ENCODE data around the gene DELE1.

DELE1 gene

GRCh38 chr5:141928051-141928450 is 4.4 kb downstream of the DELE1 start:
- no peak for DNase-seq

- no peak for DNase-seq
Measured at GRCh38 chr5:141929398-141930058, 5.9 kb downstream of the DELE1 start.

DNA sequence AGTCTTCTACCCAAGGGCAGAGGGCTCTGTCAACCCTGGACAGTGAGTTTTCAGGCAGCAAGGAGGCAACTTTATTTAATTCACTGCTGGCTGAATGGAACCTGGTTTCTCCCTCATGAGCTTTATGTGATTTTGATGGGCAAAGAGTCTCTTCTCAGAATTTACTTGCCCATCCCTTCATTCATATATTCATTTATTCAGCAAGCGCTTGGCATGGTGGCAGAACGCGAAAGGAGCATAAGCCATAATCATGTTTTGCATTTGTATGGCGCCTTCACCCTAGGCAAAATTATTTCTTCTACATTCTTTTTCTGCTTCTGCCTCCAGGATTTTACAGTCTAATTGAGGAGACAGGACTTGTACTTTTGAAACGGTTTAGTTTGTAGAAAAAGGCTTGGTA is 8.0 kb downstream of the DELE1 start:
- DNase-seq: no peak

DNA sequence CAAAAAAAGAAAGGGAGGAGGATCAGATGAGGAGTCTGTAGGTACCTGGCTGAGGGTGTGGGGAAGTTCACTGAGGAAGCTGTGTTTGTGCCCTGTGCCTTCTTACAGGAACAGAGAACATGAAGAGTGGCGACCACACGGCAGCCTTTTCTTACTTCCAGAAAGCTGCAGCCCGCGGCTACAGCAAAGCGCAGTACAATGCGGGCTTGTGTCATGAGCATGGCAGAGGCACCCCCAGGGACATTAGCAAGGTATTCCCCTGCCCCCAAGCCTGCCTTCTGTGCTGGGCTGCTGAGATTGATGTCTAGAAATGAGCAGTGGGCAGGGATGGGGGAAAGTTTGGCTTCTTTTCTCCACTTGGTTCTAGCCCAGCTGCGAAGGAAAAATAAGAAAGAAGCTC is 9.5 kb downstream of the DELE1 start:
- DNase-seq: no peak

- no peak for DNase-seq
Measured at GRCh38 chr5:141934099-141934844, 10.6 kb downstream of the DELE1 start.

GRCh38 chr5:141935538-141935937 is 11.9 kb downstream of the DELE1 start:
- no peak for DNase-seq

DNA sequence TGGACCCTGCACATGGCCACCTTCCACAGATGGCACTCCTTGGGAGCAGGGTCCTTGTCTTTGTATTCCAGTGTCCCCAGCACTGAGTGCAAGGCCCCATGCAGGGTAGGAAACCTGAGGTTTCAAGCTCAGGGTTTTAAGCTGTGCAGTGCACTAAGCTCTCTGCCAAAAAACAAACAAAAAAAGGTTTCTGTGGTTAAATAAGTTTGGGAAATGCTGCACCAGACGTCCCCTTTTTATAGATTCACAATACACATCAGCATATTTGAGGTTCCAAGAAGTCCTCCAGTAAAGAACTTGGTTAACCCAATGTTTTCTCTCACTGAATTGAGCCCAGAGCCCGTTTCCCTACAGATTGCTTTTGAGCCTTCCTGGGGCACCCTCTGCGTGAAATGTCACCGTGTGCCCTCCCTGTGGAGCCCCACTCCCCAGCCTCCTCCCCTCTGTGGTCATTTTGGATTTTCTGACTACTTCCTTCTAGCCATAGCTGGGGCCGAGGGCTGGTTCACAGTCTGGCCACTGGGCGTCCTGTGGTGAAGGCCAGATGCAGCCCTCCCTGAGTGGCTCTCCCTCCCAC is 17.1 kb downstream of the DELE1 start:
- DNase-seq: no peak

GRCh38 chr5:141941307-141941706 is 17.6 kb downstream of the DELE1 start:
- DNase-seq: no peak

GRCh38 chr5:141941779-141942178 is 18.1 kb downstream of the DELE1 start:
- no peak for DNase-seq

- DNase-seq: no peak
Measured at GRCh38 chr5:141942185-141942857, 18.6 kb downstream of the DELE1 start.

DNA sequence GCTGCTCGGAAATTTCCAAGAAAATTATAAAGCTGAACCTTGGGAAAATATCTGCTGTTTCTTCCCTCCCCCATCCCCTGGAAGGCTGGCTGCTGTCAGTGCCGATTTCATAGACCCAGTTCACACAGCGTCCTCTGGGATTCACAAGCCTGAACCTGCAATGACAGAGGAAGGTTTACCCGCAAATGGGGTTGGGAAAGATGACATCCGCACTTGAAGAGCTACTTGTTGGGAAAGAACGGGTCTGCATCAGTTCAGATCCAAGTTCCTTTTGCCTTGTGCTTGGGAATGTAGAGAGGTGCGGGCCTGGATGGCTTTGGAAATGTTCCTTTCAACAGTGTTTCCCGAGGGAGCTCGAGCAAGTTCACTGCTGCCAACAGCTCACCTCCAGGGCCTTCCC is 20.4 kb downstream of the DELE1 start:
- DNase-seq: no peak

GRCh38 chr5:141945511-141946051 is 21.9 kb downstream of the DELE1 start:
- no peak for DNase-seq

GRCh38 chr5:141947316-141947715 is 23.6 kb downstream of the DELE1 start:
- no peak for DNase-seq

- no peak for DNase-seq
Measured at GRCh38 chr5:141948812-141949211, 25.1 kb downstream of the DELE1 start.

GRCh38 chr5:141949511-141949910 is 25.8 kb downstream of the DELE1 start:
- no peak for DNase-seq

DNA sequence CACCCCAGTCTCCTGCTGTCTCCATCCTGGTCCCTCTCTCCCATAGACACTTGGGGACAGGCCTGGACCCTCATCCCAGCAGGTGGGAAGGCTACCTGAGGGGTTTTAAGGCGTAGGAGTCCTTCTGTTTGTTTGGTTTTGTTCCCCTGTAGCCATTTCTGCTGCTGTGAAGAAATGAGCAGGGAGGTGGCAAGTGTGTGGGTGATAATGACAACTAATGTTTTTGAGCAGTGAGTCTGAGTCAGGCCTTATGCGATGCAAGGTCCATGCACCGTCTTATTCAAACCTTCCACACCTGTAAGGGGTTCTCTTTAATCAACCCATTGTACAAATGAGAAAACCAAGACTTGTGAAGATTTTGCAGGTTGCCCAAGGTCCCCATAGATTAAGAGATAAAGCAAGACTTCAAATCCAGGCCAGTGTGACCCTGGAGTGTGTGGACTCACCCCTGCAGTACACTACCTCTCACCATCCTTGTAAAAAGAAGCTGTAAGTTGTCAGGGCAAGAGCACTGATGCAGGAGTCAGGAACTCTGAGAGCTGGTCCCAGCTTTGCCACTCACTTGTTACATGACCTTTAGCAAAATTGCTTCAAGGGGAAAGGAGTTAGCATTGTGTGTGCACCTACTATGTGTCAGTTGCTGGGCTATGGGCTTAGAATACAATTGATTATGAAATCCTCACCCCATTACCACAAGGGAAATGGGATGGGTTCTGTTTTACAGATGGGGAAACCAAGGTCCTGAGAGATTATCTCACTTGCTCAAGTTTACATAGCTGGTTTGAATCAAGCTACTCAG is 26.7 kb downstream of the DELE1 start:
- DNase-seq: no peak

DNA sequence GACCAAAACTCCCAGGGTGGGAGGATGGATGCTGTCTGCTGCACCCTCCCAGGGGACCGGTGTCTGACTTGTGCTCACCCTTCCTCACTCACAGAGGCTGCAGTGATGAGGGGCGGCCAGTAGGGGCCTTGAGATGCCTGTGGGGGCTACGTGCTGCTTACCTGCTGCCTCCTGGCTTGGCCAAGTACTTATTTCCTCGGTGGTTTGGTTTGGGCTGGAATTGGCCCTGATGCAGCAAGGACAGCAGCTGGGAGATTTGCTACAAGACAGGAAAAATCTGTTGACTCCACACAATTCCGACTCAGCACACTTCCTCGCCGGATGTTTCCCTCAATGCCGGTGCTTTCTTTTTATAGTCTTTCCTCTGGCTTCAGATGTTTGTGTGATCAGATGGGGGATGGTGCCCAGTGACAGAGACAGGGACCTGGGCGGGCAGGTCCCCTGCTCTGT is 27.7 kb downstream of the DELE1 start:
- DNase-seq: peak; percentile 26

DNA sequence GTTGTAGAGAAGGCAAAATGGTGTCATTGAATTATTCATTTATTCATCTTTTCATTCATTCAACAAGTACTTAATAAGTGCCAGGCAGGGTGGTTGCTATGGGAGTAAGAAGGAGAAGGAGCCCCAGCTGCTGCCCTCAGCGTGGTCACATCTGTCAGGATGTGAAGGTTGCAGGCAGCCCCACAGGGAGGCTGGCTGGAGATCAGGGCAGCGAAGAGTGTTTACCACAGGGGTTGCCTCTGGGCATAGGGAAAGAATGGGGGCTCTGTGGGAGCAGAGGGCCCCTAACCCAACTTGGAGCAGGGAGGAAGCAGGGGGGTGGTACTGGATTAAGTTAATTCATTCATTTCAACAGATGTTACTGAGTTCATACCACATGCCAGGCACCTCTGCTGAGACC is 28.3 kb downstream of the DELE1 start:
- DNase-seq: no peak

DNA sequence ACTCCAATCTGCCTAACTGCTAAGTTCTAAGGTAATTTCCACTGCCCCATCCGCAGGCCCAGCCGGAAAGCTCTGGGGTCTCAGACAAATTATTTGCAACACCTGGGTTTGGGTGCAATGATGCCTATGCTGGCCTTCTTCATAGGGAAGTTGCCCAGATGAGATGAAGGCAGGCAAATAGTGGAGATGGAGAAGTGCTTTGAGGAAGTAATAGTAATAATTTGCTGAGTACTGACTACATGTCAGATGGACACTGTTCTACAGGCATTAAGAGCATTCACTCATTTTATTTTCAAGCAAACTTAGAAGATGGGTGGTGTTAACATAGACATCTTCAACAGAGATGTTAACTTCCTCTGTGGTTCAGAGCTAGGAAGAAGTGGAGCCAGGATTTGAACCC is 30.5 kb downstream of the DELE1 start:
- DNase-seq: no peak

DNA sequence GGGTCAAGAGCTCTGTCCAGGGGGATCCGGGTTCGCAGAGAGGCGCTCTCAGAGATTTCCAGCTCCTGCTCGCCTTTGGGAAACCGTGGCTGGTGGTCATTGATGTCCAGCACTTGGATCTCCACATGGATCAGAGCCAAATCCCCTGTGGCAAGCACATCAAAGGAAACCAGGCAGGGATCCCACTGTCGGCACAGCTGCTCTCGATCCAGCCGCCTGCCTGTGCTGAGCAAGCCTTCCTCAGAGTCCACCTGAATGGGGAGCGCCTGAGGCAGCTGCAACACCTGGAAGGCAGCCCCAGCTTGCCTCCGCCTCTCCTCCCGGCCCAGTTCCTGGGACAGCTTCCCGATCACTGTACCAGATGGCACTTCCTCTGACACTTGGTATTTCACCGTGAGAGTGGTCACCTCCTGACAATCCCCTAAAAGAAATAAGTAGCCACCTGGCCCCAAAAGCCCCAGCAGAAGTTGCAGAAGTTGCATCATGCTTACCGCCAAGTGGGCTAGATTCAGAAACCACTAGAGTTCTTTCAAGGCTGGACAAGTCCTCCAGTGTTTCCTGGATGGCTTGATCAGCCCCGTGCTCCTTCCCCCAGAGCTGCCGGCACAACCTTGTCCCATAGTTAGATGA is 33.8 kb downstream of the DELE1 start:
- DNase-seq: no peak

- no peak for DNase-seq
Measured at GRCh38 chr5:141958113-141958512, 34.4 kb downstream of the DELE1 start, which contains the start of gene PCDH12. Gene PCDH12 (minus strand): TSS chr5:141958202. CDS start chr5:141957851, 351 bp downstream.
